GM19043 (cell line): Measurements from ENCODE around the gene CENPS.

ENCODE experiments used
- ATAC-seq: cut with Tn5 transposase; IDR thresholded peaks from one replicate; pipeline ENCODE4 v1.9.1; 2021; ENCODE audit warnings: low read depth; ENCODE audit not compliant: unreplicated experiment

Gene CENPS

DNA sequence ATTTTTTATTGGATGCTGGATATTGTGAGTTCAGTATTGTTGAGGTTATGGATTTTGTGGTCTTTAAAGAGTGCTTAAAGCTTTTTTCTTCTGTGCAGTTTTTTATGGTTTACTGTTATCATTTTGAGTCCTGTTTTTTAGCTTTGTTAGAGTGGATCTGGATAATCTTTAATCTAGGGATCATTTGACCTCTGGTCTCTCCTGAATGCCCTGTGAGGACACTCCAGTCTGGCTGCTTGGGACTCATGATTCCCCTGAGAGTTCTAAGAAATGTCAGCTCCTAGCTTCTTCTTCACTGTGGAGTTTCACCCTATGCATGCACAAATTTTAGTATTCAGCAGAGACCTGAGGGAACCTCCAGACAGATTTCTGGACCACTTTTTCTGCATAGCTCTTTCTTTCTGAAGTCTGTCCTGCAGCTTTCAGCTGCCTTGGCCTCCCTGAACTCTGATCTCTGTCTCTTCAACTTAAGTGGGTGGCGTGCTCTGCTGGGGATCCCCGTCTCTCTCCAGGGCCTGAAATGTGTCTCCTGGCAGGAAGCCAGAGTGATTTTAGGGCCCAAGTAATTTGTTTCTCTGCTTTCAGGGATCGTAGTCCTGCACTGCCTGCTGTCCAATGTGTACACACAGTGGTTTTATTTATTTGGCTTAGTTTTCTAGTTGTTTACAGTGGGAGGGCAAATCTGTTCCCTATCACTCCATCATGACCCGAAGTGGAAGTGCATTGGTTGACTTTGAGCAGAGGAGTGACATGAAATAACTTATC, 59.2 kb downstream of the CENPS start:
- ATAC-seq, result no peak

DNA sequence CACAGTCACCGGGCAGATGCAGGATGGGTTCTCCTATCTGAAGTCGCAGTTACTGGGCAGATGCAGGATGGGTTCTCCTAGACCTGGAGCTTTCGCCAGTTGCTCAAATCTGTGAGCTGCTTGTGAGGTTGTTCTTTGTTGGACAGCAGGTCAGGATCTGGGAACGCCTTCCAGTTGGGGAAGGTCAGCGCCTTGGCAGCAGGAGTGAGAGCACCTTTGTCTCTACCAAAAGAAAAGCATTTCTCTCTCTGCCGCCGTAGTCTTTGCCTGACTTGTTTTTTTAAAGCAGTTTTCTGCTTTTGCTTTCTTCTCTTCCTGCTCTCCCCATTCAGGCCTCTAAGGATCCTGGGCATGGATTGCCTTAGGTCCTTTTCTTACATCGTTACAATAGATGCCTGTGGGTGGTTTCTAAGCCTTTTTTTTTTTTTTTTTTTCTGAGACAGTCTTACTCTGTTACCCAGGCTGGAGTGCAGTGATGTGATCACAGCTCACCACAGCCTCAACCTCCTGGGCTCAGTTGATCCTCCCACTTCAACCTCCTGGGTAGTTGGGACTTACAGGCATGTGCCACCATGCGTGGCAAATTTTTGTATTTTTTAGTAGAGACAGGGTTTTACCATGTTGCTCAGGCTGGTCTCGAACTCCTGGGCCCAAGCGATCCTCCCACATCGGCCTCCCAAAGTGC, 60.2 kb downstream of the CENPS start:
- no peak for ATAC-seq
